GM23338 (cell line): Measurements from ENCODE around the gene CYSRT1. TPM values are rescaled to one million over a fixed set of nuclear protein-coding genes. Genes with fewer than 3 reads are reported as not detected.

ENCODE experiments used
- ATAC-seq: fragments of 200-7000 bp; cut with Tn5 transposase; 3 replicates; pipeline ENCODE4 v1.9.1; 2020
- DNase-seq: peaks from one replicate; pipeline ENCODE4 v3.0.0-alpha.2; 2015; ENCODE audit warnings: low spot score
- H2AFZ ChIP-seq: fragments of 200-600 bp; sonication (generic); 2 replicates; pipeline ENCODE4 v1.8.0; 2016; ENCODE audit warnings: antibody characterized with exemption, mild to moderate bottlenecking, moderate library complexity
- H3F3A ChIP-seq: fragments of 200-600 bp; sonication (generic); replicated peaks from 2 replicates; pipeline ENCODE4 v1.8.0; 2017; ENCODE audit warnings: antibody characterized with exemption, mixed run types, low read depth
- H3K27ac ChIP-seq: fragments of 200-600 bp; sonication (generic); 2 replicates; pipeline ENCODE4 v1.6.1; 2016; ENCODE audit warnings: low read depth
- H3K27me3 ChIP-seq: fragments of 200-600 bp; sonication (generic); 2 replicates; pipeline ENCODE4 v1.8.0; 2016; ENCODE audit warnings: mild to moderate bottlenecking, mixed run types, moderate library complexity; ENCODE audit not compliant: insufficient read depth
- H3K36me3 ChIP-seq: fragments of 200-600 bp; sonication (generic); 2 replicates; pipeline ENCODE4 v1.8.0; 2016; ENCODE audit warnings: mild to moderate bottlenecking; ENCODE audit not compliant: insufficient read depth
- H3K4me1 ChIP-seq: fragments of 200-600 bp; sonication (generic); 2 replicates; pipeline ENCODE4 v1.8.0; 2016; ENCODE audit warnings: mild to moderate bottlenecking, moderate library complexity; ENCODE audit not compliant: insufficient read depth
- H3K4me2 ChIP-seq: fragments of 200-600 bp; sonication (generic); 2 replicates; pipeline ENCODE4 v1.7.1; 2017; ENCODE audit warnings: mixed run types
- H3K4me3 ChIP-seq: fragments of 200-600 bp; sonication (generic); 2 replicates; pipeline ENCODE4 v1.6.1; 2016; ENCODE audit warnings: mixed run types
- H3K79me2 ChIP-seq: fragments of 200-600 bp; sonication (generic); replicated peaks from 2 replicates; pipeline ENCODE4 v1.8.0; 2017; ENCODE audit warnings: mild to moderate bottlenecking; ENCODE audit not compliant: insufficient read depth
- H3K9me2 ChIP-seq: fragments of 200-600 bp; sonication (generic); 2 replicates; pipeline ENCODE4 v1.8.0; 2017; ENCODE audit not compliant: insufficient read depth
- H4K20me1 ChIP-seq: fragments of 200-600 bp; sonication (generic); replicated peaks from 2 replicates; pipeline ENCODE4 v1.8.0; 2017; ENCODE audit warnings: mild to moderate bottlenecking; ENCODE audit not compliant: insufficient read depth
- H3K27ac Mint-ChIP-seq: 2 replicates; pipeline ENCODE4 v1.8.0; 2020; ENCODE audit warnings: inconsistent platforms, mild to moderate bottlenecking, moderate library complexity, mixed read lengths
- H3K27me3 Mint-ChIP-seq: 3 replicates; pipeline ENCODE4 v1.8.0; 2022; ENCODE audit warnings: low read depth, mild to moderate bottlenecking, moderate library complexity, mixed read lengths, inconsistent platforms; ENCODE audit not compliant: insufficient read depth, poor library complexity
- H3K36me3 Mint-ChIP-seq: 3 replicates; pipeline ENCODE4 v1.8.0; 2021; ENCODE audit warnings: low read depth, mild to moderate bottlenecking, inconsistent platforms, moderate library complexity, mixed read lengths
- H3K4me1 Mint-ChIP-seq: 3 replicates; pipeline ENCODE4 v1.8.0; 2020; ENCODE audit warnings: mild to moderate bottlenecking, inconsistent platforms, mixed read lengths
- H3K4me3 Mint-ChIP-seq: 3 replicates; pipeline ENCODE4 v1.8.0; 2021; ENCODE audit warnings: moderate library complexity, mild to moderate bottlenecking, inconsistent platforms, mixed read lengths
- H3K9me3 Mint-ChIP-seq: 3 replicates; pipeline ENCODE4 v1.8.0; 2020; ENCODE audit warnings: moderate library complexity, mild to moderate bottlenecking, inconsistent platforms, mixed read lengths
- CREB1 ChIP-seq: fragments of 250-450 bp; sonication (Bioruptor Pico); IDR thresholded peaks from 2 replicates; pipeline ENCODE4 v1.5.0; 2020; ENCODE audit warnings: low read depth, mild to moderate bottlenecking, moderate library complexity
- EZH2 ChIP-seq: fragments of 200-600 bp; sonication (generic); IDR thresholded peaks from one replicate; pipeline ENCODE4 v1.8.0; 2017; ENCODE audit warnings: antibody characterized with exemption, mild to moderate bottlenecking, low read depth; ENCODE audit not compliant: unreplicated experiment
- EZH2phosphoT487 ChIP-seq: fragments of 200-600 bp; sonication (generic); IDR thresholded peaks from one replicate; pipeline ENCODE4 v1.8.1; 2018; ENCODE audit warnings: antibody characterized with exemption; ENCODE audit not compliant: unreplicated experiment
- JUNB ChIP-seq: IDR thresholded peaks from one replicate; pipeline ENCODE4 v1.6.1; 2016; ENCODE audit warnings: antibody characterized with exemption; ENCODE audit not compliant: unreplicated experiment
- NANOG ChIP-seq: IDR thresholded peaks from 2 replicates; pipeline ENCODE4 v1.6.1; 2016; ENCODE audit warnings: antibody characterized with exemption, borderline replicate concordance
- POLR2AphosphoS5 ChIP-seq: IDR thresholded peaks from 2 replicates; pipeline ENCODE4 v1.6.1; 2016; ENCODE audit warnings: antibody characterized with exemption, low read depth
- REST ChIP-seq: IDR thresholded peaks from one replicate; pipeline ENCODE4 v1.6.1; 2018; ENCODE audit warnings: antibody characterized with exemption; ENCODE audit not compliant: unreplicated experiment
- STAT1 ChIP-seq: IDR thresholded peaks from one replicate; pipeline ENCODE4 v1.6.1; 2016; ENCODE audit warnings: antibody characterized with exemption; ENCODE audit not compliant: unreplicated experiment
- ZNF114 ChIP-seq: fragments of 250-450 bp; sonication (Bioruptor Pico); IDR thresholded peaks from 2 replicates; pipeline ENCODE4 v1.5.0; 2020; ENCODE audit warnings: mild to moderate bottlenecking, moderate library complexity
- ZNF331 ChIP-seq: fragments of 250-450 bp; sonication (Bioruptor Pico); IDR thresholded peaks from 2 replicates; pipeline ENCODE4 v1.5.0; 2020; ENCODE audit warnings: low read depth, mild to moderate bottlenecking, moderate library complexity
- polyA plus RNA-seq: library from polyadenylated mRNA; unstranded; fragments of >200 nt; fragmentation: Nextera tagmentation; extraction: Ambion mirVana; gene quantifications from 2 replicates; pipeline ENCODE4 v1.2.1, GENCODE V29; 2016
- total RNA-seq: library from RNA; depleted of rRNA; stranded (reverse); fragments of >200 nt; shearing (Covaris generic); gene quantifications from 2 replicates; pipeline ENCODE4 v1.2.3, GENCODE V29; 2014
- TF ChIP-seq, protein P1 (sequence below): IDR thresholded peaks from 2 replicates; pipeline ENCODE4 v1.6.1; 2016; ENCODE audit warnings: antibody characterized with exemption
- TF ChIP-seq, protein P2 (sequence below), 2 experiments: fragments of 200-600 bp in 1 of 2; sonication (generic) in 1 of 2; conservative IDR thresholded peaks; 2 replicates each; pipeline versions ENCODE4 v1.5.1 to v1.6.1; 2016 to 2017; ENCODE audit warnings: antibody characterized with exemption in 2 of 2, low read depth in 2 of 2, mild to moderate bottlenecking in 2 of 2, moderate library complexity in 1 of 2

Gene CYSRT1
- total and polyA plus RNA-seq, 2 experiments from 2014 or later = 2.0 to 3.2 TPM

GRCh38 chr9:137247916-137248175 lies 22.9 kb downstream of the CYSRT1 start (continued):
- TF ChIP-seq POLR2AphosphoS5 (no peak), CREB1 (CRISPR knock-in tag) (no peak), NANOG (no peak), JUNB (no peak), EZH2 (no peak)
- TF ChIP-seq, protein P1, sequence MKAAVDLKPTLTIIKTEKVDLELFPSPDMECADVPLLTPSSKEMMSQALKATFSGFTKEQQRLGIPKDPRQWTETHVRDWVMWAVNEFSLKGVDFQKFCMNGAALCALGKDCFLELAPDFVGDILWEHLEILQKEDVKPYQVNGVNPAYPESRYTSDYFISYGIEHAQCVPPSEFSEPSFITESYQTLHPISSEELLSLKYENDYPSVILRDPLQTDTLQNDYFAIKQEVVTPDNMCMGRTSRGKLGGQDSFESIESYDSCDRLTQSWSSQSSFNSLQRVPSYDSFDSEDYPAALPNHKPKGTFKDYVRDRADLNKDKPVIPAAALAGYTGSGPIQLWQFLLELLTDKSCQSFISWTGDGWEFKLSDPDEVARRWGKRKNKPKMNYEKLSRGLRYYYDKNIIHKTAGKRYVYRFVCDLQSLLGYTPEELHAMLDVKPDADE = no peak

- no peak overlapping the region for H3K4me2 ChIP-seq
- peaks cover 12% of the 10 kb centered on the region for H3K4me1 Mint-ChIP-seq
- H2AFZ ChIP-seq = no peak overlapping the region
- H3K36me3 ChIP-seq = no peaks in the 10 kb centered on the region
- no peaks in the 10 kb centered on the region for H3K36me3 Mint-ChIP-seq
- H3K27ac ChIP-seq = no peak overlapping the region
- H3K4me1 ChIP-seq = peaks cover 8% of the 10 kb centered on the region; the same call in 1 of the 2 replicates
- H3K27me3 ChIP-seq = peaks cover 4% of the 10 kb centered on the region; the same call in 1 of the 2 replicates
- H4K20me1 ChIP-seq = no peaks in the 10 kb centered on the region
- H3F3A ChIP-seq = peaks cover 5% of the 10 kb centered on the region
- DNase-seq (no peak), ATAC-seq (no peak)
- H3K4me3 Mint-ChIP-seq = no peak overlapping the region
- peaks cover 1% of the 10 kb centered on the region for H3K79me2 ChIP-seq
- no peak overlapping the region for H3K4me3 ChIP-seq
- no peaks in the 10 kb centered on the region for H3K9me3 Mint-ChIP-seq
- peaks cover 17% of the 10 kb centered on the region for H3K27me3 Mint-ChIP-seq
- TF ChIP-seq EZH2 (no peak), JUNB (no peak), POLR2AphosphoS5 (no peak), EZH2phosphoT487 (no peak)
- TF ChIP-seq, protein P1 = no peak
- TF ChIP-seq, protein P2, sequence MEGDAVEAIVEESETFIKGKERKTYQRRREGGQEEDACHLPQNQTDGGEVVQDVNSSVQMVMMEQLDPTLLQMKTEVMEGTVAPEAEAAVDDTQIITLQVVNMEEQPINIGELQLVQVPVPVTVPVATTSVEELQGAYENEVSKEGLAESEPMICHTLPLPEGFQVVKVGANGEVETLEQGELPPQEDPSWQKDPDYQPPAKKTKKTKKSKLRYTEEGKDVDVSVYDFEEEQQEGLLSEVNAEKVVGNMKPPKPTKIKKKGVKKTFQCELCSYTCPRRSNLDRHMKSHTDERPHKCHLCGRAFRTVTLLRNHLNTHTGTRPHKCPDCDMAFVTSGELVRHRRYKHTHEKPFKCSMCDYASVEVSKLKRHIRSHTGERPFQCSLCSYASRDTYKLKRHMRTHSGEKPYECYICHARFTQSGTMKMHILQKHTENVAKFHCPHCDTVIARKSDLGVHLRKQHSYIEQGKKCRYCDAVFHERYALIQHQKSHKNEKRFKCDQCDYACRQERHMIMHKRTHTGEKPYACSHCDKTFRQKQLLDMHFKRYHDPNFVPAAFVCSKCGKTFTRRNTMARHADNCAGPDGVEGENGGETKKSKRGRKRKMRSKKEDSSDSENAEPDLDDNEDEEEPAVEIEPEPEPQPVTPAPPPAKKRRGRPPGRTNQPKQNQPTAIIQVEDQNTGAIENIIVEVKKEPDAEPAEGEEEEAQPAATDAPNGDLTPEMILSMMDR (conservative IDR thresholded peaks at IDR 0.05; ENCODE audit: low read depth in 2 of 2) = no peak
- H3K27ac Mint-ChIP-seq = no peak overlapping the region
- no peaks in the 10 kb centered on the region for H3K9me2 ChIP-seq
Observed at GRCh38 chr9:137250329-137251193, 25.6 kb downstream of the CYSRT1 start.

DNA sequence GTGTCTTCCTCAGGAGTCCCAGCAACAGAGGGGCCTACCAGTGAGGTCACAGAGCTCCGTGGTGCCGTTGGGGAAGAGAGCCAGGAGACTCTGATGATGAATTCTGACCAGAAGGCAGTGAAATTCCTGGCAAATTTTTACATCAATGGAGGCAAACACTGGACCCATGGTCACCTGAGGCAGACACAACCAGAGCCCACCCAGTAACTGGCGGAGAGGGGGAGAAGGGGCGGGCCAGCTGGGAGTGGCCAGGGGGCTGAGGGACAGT lies 26.2 kb downstream of the CYSRT1 start, which contains the start of gene STPG3:
TSS of gene STPG3 (plus strand) at position 93 of the 268 bp plus-strand sequence. CDS start at position 94, 1 bp downstream.
- H3K9me3 Mint-ChIP-seq = no peaks in the 10 kb centered on the region
- peaks cover 11% of the 10 kb centered on the region; the same call in 1 of the 2 replicates for H3K4me1 ChIP-seq
- no peak within 1 kb of the TSS for H3K27ac Mint-ChIP-seq
- H3K4me3 ChIP-seq = no peak within 1 kb of the TSS
- H3K9me2 ChIP-seq = no peaks in the 10 kb centered on the region
- peaks cover 4% of the 10 kb centered on the region; the same call in 1 of the 2 replicates for H3K27me3 ChIP-seq
- H3F3A ChIP-seq = peaks cover 5% of the 10 kb centered on the region
- H3K79me2 ChIP-seq = peaks cover 7% of the 10 kb centered on the region
- H3K27ac ChIP-seq = no peak within 1 kb of the TSS
- ATAC-seq (no peak), DNase-seq (no peak)
- H3K4me1 Mint-ChIP-seq = peaks cover 11% of the 10 kb centered on the region
- no peak within 1 kb of the TSS for H3K4me3 Mint-ChIP-seq
- peaks cover 17% of the 10 kb centered on the region for H3K27me3 Mint-ChIP-seq
- no peaks in the 10 kb centered on the region for H3K36me3 Mint-ChIP-seq
- no peak within 1 kb of the TSS for H3K4me2 ChIP-seq
- H3K36me3 ChIP-seq = no peaks in the 10 kb centered on the region
- H2AFZ ChIP-seq = no peak within 1 kb of the TSS
- H4K20me1 ChIP-seq = no peaks in the 10 kb centered on the region; the same call in 1 of the 2 replicates
- TF ChIP-seq STAT1 (no peak), EZH2 (no peak), REST (no peak), ZNF331 (CRISPR knock-in tag) (no peak), ZNF114 (CRISPR knock-in tag) (no peak)
- TF ChIP-seq, protein P2 (conservative IDR thresholded peaks at IDR 0.05; ENCODE audit: low read depth in 2 of 2) = no peak
